GM15510 (cell line): ENCODE data around the gene ECE1.

Experiments used
- POLR2A ChIP-seq: IDR thresholded peaks from 3 replicates; pipeline ENCODE4 v1.6.1; 2011; ENCODE audit warnings: borderline replicate concordance; ENCODE audit not compliant: insufficient read length; ENCODE audit errors: extremely low read depth

ECE1 gene

GRCh38 chr1:21305900-21306189 is 15.6 kb upstream of the ECE1 start:
- TF ChIP-seq POLR2A: no peak

GRCh38 chr1:21305155-21305899 is 15.1 kb upstream of the ECE1 start:
- TF ChIP-seq POLR2A: no peak

- TF ChIP-seq POLR2A: no peak
Measured at GRCh38 chr1:21304488-21304887, 14.2 kb upstream of the ECE1 start.

GRCh38 chr1:21302747-21303715 is 12.8 kb upstream of the ECE1 start:
- TF ChIP-seq POLR2A: no peak

- no peak for TF ChIP-seq POLR2A
Measured at GRCh38 chr1:21301794-21302440, 11.7 kb upstream of the ECE1 start.

GRCh38 chr1:21300774-21301173 is 10.5 kb upstream of the ECE1 start:
- no peak for TF ChIP-seq POLR2A

GRCh38 chr1:21299780-21300395 is 9.6 kb upstream of the ECE1 start:
- no peak for TF ChIP-seq POLR2A

- no peak for TF ChIP-seq POLR2A
Measured at GRCh38 chr1:21298981-21299391, 8.7 kb upstream of the ECE1 start.

GRCh38 chr1:21297975-21298374 is 7.7 kb upstream of the ECE1 start:
- no peak for TF ChIP-seq POLR2A

- no peak for TF ChIP-seq POLR2A
Measured at GRCh38 chr1:21296509-21297354, 6.5 kb upstream of the ECE1 start.

- TF ChIP-seq POLR2A: no peak
Measured at GRCh38 chr1:21295545-21295944, 5.3 kb upstream of the ECE1 start.

- TF ChIP-seq POLR2A: no peak
Measured at GRCh38 chr1:21295002-21295401, 4.7 kb upstream of the ECE1 start.

GRCh38 chr1:21294266-21294989 is 4.2 kb upstream of the ECE1 start:
- peak; percentile 17 for TF ChIP-seq POLR2A
